ENCODE results near the gene C6orf118.

DNA sequence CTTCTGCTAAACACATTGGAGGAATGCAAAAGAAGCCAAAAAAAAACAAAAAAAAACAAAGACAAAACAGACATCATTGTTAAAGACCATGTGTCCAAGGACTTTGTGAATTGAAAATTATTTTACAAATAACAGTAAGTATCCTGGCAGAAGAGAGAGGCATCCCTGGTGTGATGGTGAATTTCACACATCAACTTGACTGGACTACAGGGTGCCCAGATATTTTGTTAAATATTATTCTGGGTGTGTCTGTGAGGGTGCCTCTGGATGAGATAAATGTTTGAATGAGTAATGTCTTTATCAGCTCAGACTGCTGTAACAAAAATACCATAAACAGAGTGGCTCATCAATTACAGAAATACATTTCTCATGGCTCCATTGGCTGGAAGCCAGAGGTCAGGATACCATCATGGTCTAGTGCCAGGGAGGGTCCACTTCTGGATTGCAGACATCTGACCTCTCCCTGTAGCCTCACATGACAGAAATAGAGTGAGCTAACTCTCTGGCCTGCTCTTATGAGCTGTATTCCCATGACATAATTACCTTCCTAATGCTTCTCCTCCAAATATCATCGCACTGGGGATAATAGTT, 12.2 kb upstream of the C6orf118 start:
- TF ChIP-seq, protein P1, sequence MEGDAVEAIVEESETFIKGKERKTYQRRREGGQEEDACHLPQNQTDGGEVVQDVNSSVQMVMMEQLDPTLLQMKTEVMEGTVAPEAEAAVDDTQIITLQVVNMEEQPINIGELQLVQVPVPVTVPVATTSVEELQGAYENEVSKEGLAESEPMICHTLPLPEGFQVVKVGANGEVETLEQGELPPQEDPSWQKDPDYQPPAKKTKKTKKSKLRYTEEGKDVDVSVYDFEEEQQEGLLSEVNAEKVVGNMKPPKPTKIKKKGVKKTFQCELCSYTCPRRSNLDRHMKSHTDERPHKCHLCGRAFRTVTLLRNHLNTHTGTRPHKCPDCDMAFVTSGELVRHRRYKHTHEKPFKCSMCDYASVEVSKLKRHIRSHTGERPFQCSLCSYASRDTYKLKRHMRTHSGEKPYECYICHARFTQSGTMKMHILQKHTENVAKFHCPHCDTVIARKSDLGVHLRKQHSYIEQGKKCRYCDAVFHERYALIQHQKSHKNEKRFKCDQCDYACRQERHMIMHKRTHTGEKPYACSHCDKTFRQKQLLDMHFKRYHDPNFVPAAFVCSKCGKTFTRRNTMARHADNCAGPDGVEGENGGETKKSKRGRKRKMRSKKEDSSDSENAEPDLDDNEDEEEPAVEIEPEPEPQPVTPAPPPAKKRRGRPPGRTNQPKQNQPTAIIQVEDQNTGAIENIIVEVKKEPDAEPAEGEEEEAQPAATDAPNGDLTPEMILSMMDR (IDR thresholded peaks at IDR 0.05), result no peak
- TF ChIP-seq POLR2A (IDR thresholded peaks at IDR 0.05), result no peak

All from body of pancreas (tissue), 4 donors.